ENCODE results near the gene STEAP4.
"Not testable (repeated sequence)": the region's sequence is repeated elsewhere in the genome, so short reads cannot be mapped to it uniquely, and the experiment has no call there.

STEAP4 gene

DNA sequence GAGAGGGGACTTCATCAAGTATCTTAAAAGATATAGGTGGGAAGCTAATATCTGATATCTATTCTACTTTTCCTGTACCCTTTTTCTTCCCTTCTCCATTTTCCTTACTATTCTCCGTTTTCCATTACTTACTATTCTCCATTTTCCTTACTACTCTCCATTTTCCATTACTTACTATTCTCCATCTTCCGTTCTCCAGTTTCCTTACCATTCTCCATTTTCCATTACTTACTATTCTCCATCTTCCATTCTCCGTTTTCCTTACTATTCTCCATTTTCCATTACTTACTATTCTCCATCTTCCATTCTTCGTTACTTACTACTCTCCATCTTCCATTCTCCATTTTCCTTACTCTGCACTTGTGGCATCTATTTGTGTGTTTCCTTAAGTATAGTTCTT, 39.3 kb downstream of the STEAP4 start:
- no peak for DNase-seq

DNA sequence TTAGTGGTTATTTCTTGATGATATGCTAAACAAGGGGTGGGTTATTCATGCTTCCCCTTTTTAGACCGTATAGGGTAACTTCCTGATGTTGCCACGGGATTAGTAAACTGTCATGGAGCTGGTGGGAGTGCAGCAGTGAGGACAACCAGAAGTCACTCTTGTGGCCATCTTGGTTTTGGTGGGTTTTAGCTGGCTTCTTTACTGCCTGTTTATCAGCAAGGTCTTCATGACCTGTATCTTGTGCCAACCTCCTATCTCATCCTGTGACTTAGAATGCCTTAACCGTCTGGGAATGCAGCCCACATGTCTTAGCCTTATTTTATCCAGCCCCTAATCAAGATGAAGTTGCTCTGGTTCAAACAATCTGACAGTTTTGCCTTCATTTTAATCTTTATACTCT, 41.7 kb downstream of the STEAP4 start:
- not testable (repeated sequence) for DNase-seq

- no peak for DNase-seq
These were observed 44.1 kb downstream of the STEAP4 start for GRCh38 chr7:88262562-88262961.

GRCh38 chr7:88260719-88261118, 46.0 kb downstream of the STEAP4 start:
- no peak for DNase-seq

GRCh38 chr7:88259656-88260380, 46.9 kb downstream of the STEAP4 start:
- no peak for DNase-seq

DNA sequence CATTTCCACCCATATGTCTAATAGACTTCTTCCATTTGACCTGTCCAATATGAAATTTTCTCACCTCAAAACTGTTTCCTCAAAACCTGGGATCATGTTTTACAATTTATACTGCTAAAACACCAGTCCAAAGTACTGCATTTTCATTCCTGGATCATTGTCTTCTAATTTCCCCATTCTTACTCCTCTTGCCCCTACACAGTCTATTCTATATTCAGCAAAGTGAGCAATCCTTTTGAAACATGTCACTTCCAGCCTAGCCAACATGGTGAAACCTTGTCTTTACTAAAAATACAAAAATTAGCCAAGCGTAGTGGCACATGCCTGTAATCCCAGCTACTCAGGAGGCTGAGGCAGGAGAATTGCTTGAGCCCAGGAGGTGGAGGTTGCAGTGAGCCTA, 48.4 kb downstream of the STEAP4 start:
- not testable (repeated sequence) for DNase-seq

- DNase-seq = no peak
These were observed 49.8 kb downstream of the STEAP4 start for GRCh38 chr7:88256906-88257305.

- DNase-seq = no peak
These were observed 51.8 kb downstream of the STEAP4 start for GRCh38 chr7:88254721-88255424.

GRCh38 chr7:88253640-88254039, 53.1 kb downstream of the STEAP4 start:
- DNase-seq = no peak

GRCh38 chr7:88244258-88244657, 62.4 kb downstream of the STEAP4 start:
- no peak for DNase-seq

DNA sequence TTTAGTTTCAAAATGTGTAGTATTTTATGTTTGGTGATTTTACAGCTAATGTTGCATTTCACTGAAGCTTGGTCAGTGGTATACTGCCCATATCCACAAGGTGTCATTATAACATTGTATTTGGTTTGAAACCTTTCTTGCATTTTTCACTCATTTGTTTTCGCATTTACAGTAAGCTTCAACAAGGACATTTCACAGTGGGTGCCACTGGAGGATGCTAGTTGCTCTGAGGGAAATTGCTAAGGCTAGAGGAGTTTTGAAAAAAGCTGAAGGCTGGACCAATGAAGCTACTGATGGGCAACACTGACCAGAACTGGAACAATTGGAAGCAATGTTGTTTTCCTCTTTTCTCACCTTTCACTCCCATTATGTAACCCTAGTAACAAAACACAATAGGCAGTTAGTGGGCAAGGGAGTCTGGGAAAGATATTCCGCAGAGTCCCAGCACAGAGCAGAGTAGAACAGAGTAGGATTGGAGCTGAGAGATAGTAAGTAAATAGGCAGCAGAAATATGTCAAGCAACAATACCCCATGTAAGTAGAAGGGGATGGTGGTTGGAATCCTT, 63.3 kb downstream of the STEAP4 start:
- DNase-seq = no peak

DNA sequence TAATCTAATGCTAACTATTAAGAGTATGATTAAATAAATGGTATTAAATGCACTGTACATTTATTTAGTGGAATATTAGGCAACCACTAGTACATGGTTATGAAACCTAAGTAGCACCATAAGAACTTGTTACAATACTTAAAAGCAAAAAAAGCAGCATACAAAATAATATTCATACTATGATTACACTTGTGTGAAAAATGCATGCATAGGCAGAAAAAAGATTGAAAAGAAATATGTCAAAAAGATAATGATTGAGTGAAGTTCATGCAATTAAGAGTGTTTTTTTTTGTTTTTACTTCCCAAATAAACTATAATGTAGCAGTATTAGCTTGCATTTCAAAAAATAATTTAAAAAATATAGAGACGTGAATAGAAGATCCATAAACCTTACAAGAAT, 66.8 kb downstream of the STEAP4 start:
- DNase-seq = no peak

GRCh38 chr7:88233828-88234227, 72.9 kb downstream of the STEAP4 start:
- no peak for DNase-seq

GRCh38 chr7:88230646-88231045, 76.0 kb downstream of the STEAP4 start:
- DNase-seq = no peak

- no peak for DNase-seq
These were observed 77.2 kb downstream of the STEAP4 start for GRCh38 chr7:88229302-88229995.

DNA sequence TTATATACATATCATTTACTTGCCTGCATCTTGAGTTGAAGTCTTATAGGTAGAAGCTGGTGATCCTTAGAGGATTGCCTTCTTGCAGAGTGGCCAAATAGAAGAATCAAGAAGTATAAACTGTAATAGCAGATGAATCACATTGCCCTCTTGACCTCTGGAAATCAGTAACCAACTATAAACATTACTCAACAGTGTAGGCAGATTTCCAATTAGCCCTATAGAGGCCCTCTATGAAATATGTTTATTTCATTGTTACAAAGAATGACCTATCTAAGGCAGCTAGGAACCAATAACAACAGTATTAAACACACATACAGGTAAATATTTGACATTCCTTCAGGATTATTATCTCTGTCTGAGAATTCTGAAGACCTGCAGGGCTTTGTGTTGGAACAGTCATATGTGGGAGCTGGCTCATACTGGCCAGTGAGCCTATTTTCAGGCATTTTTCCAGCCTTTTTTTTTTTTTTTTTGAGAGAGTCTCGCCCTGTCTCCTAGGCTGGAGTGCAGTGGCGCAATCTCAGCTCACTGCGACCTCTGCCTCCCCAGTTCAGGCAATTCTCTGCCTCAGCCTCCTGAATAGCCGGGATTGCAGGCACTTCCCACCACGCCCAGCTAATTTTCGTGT, 79.7 kb downstream of the STEAP4 start:
- no peak for DNase-seq

DNA sequence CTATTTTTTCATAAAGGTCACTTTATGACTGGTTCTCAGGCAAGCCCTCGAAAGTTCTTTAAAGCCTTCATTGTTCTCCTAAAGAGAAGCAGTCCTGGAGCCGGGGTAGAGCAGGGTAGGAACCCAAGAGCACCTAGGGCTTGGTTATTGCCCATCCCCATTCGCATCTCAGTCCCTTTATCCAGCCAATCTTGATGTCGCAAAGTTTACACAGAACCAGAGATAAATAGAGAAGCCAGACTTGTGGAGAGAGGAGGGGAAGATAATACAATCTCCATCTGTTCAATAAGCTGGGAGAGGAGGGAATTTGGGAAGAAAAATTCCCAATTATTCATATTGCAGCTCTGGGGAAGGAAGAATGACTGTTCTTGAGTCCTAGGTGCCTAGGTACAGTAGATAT, 80.5 kb downstream of the STEAP4 start:
- no peak for DNase-seq

DNA sequence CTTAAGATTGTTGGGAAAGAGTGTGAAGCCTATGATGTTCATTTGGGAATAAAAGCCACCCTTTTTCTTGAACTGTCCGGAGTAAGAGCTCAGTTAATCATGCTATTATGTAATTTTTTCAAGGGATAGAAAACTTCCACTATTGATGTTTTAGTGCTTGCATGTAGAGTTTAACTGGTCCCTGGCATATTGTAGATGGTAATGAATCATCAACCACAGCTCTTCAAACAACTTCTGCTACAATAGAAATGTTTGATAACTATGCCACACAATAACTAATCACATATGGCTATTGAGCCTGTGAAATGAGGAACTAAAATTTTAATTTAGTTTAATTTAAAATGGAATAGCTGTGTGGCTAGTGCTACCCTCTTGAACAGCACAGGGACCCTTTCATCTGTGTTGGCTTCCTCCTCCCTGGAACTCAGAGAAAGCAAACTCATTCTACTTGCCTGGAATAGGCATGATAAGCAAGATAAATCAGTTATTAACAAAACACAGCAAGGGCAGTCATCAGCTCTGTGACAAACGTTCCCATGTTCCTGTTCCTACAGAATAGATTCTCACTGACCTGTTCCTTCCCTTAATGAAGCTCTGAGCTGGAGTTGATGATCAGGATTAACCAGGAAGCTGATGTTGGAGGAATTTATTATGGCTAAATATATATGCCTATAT, 82.0 kb downstream of the STEAP4 start:
- no peak for DNase-seq

GRCh38 chr7:88223265-88223664, 83.4 kb downstream of the STEAP4 start:
- DNase-seq = no peak

Measured in central memory CD4-positive, alpha-beta T cell (primary cell).